H7 (cell line): ENCODE measurements around the gene ADI1. TPM values are rescaled to one million over a fixed set of nuclear protein-coding genes. Genes with fewer than 3 reads are reported as not detected.
"Not testable (repeated sequence)": the region's sequence is repeated elsewhere in the genome, so short reads cannot be mapped to it uniquely, and the experiment has no call there.

Experiments used
- DNase-seq: peaks from one replicate; pipeline ENCODE4 v3.0.0; 2012
- H3K27me3 ChIP-seq: 2 replicates; pipeline ENCODE4 v1.6.0; 2011; ENCODE audit warnings: mild to moderate bottlenecking, low read length; ENCODE audit not compliant: control insufficient read depth, insufficient read depth
- H3K36me3 ChIP-seq: replicated peaks from 2 replicates; pipeline ENCODE4 v1.5.1; 2011; ENCODE audit warnings: low read length; ENCODE audit not compliant: control insufficient read depth, insufficient read depth
- H3K4me3 ChIP-seq: 2 replicates; pipeline ENCODE4 v1.5.1; 2011; ENCODE audit warnings: low read depth, mild to moderate bottlenecking, control low read depth, low read length, moderate library complexity; ENCODE audit not compliant: insufficient read depth
- total RNA-seq: library from RNA; depleted of rRNA; stranded (reverse); fragments of >200 nt; shearing (Covaris generic); gene quantifications from 2 replicates; pipeline ENCODE4 v1.2.3, GENCODE V29; 2014

Gene ADI1
- total RNA-seq, 1 experiment from 2014 or later = 21.0 TPM

GRCh38 chr2:3518496-3519254 is 656 bp downstream of the ADI1 start:
- DNase-seq = peak; percentile 100
- no peaks in the 10 kb centered on the region for H3K36me3 ChIP-seq

GRCh38 chr2:3517948-3518495 is 1.3 kb downstream of the ADI1 start:
- Histone ChIP-seq H3K4me3 (peak overlapping the region; percentile 83), H3K36me3 (no peaks in the 10 kb centered on the region), H3K27me3 (no peaks in the 10 kb centered on the region; the same call in 1 of the 2 replicates)
- peak; percentile 19 for DNase-seq

More at GRCh38 chr2:3518496-3519254, 656 bp downstream of the ADI1 start:
- Histone ChIP-seq H3K27me3 (no peaks in the 10 kb centered on the region; the same call in 1 of the 2 replicates), H3K4me3 (peak overlapping the region; percentile 83)

GRCh38 chr2:3516831-3517230 is 2.5 kb downstream of the ADI1 start:
- Histone ChIP-seq H3K27me3 (no peaks in the 10 kb centered on the region; the same call in 1 of the 2 replicates), H3K4me3 (no peak overlapping the region), H3K36me3 (peaks cover 3% of the 10 kb centered on the region; the same call in 1 of the 2 replicates)
- DNase-seq = no peak

- H3K36me3 ChIP-seq, H3K4me3 ChIP-seq, H3K27me3 ChIP-seq, DNase-seq: not testable (repeated sequence)
Measured at GRCh38 chr2:3515438-3515837, 3.9 kb downstream of the ADI1 start.

- Histone ChIP-seq H3K27me3 (no peaks in the 10 kb centered on the region), H3K36me3 (peaks cover 3% of the 10 kb centered on the region; the same call in 1 of the 2 replicates), H3K4me3 (no peak overlapping the region)
- DNase-seq = no peak
Measured at GRCh38 chr2:3513026-3513810, 6.1 kb downstream of the ADI1 start.

GRCh38 chr2:3512086-3512485 is 7.2 kb downstream of the ADI1 start:
- peaks cover 3% of the 10 kb centered on the region; the same call in 1 of the 2 replicates for H3K36me3 ChIP-seq
- no peaks in the 10 kb centered on the region for H3K27me3 ChIP-seq
- DNase-seq = peak; percentile 6
- H3K4me3 ChIP-seq = no peak overlapping the region

- Histone ChIP-seq H3K4me3 (no peak overlapping the region), H3K36me3 (no peaks in the 10 kb centered on the region)
- DNase-seq = no peak
Measured at GRCh38 chr2:3505771-3506170, 13.6 kb downstream of the ADI1 start.

GRCh38 chr2:3504741-3505140 is 14.6 kb downstream of the ADI1 start:
- no peak for DNase-seq
- Histone ChIP-seq H3K36me3 (no peaks in the 10 kb centered on the region), H3K27me3 (no peaks in the 10 kb centered on the region), H3K4me3 (no peak overlapping the region)

More at GRCh38 chr2:3505771-3506170, 13.6 kb downstream of the ADI1 start:
- no peaks in the 10 kb centered on the region for H3K27me3 ChIP-seq

- Histone ChIP-seq H3K27me3 (no peaks in the 10 kb centered on the region), H3K4me3 (no peak overlapping the region), H3K36me3 (no peaks in the 10 kb centered on the region)
- DNase-seq = no peak
Measured at GRCh38 chr2:3503483-3503882, 15.8 kb downstream of the ADI1 start.

GRCh38 chr2:3503046-3503445 is 16.3 kb downstream of the ADI1 start:
- Histone ChIP-seq H3K36me3 (no peaks in the 10 kb centered on the region), H3K27me3 (no peaks in the 10 kb centered on the region), H3K4me3 (no peak overlapping the region)
- no peak for DNase-seq

- Histone ChIP-seq H3K27me3 (no peaks in the 10 kb centered on the region), H3K4me3 (no peak overlapping the region), H3K36me3 (no peaks in the 10 kb centered on the region)
- DNase-seq = peak; percentile 12
Measured at GRCh38 chr2:3500326-3500899, 18.9 kb downstream of the ADI1 start.

- DNase-seq = peak; percentile 5
- no peaks in the 10 kb centered on the region for H3K27me3 ChIP-seq
- H3K36me3 ChIP-seq = no peaks in the 10 kb centered on the region
- H3K4me3 ChIP-seq = no peak overlapping the region
Measured at GRCh38 chr2:3498783-3499394, 20.4 kb downstream of the ADI1 start.

- not testable (repeated sequence) for H3K4me3 ChIP-seq, H3K36me3 ChIP-seq, H3K27me3 ChIP-seq, DNase-seq
Measured at GRCh38 chr2:3496708-3497080, 22.6 kb downstream of the ADI1 start.

- H3K27me3 ChIP-seq = no peaks in the 10 kb centered on the region
- H3K4me3 ChIP-seq = no peak overlapping the region
- peak; percentile 15 for DNase-seq
- H3K36me3 ChIP-seq = no peaks in the 10 kb centered on the region
Measured at GRCh38 chr2:3494984-3495666, 24.2 kb downstream of the ADI1 start.
